Measurements from ENCODE around the gene ANKS1A.

ANKS1A gene

GRCh38 chr6:35021004-35021403 lies 131.9 kb downstream of the ANKS1A start:
- no peak for DNase-seq (ENCODE audit: low spot score)

GRCh38 chr6:35023091-35024000 lies 134.3 kb downstream of the ANKS1A start:
- no peak for DNase-seq (ENCODE audit: low spot score)

DNA sequence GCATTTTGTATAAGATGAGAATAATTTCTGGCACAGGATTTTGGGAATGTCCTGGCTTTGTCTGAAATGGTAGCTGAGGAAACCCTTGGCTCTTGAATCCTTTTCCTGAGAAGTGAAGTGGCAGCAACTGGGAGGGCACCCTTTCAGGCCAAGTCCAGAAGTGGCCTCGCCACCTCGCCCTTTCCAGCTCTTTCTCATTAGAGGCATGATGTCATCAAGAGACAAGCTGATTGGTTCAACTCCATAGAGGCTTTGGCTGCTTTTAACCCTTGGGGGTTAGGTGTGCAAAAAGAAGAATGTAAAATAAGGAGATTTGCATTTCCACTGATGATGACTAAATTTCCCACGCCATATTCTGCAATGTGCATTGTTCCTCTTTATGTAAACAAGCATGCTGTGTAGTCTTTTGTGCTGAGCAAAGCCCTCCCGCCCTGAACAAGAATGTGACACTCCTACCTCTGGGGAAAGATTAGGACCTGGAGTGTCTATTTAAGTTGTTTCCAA lies 135.5 kb downstream of the ANKS1A start:
- no peak for DNase-seq (ENCODE audit: low spot score)

DNA sequence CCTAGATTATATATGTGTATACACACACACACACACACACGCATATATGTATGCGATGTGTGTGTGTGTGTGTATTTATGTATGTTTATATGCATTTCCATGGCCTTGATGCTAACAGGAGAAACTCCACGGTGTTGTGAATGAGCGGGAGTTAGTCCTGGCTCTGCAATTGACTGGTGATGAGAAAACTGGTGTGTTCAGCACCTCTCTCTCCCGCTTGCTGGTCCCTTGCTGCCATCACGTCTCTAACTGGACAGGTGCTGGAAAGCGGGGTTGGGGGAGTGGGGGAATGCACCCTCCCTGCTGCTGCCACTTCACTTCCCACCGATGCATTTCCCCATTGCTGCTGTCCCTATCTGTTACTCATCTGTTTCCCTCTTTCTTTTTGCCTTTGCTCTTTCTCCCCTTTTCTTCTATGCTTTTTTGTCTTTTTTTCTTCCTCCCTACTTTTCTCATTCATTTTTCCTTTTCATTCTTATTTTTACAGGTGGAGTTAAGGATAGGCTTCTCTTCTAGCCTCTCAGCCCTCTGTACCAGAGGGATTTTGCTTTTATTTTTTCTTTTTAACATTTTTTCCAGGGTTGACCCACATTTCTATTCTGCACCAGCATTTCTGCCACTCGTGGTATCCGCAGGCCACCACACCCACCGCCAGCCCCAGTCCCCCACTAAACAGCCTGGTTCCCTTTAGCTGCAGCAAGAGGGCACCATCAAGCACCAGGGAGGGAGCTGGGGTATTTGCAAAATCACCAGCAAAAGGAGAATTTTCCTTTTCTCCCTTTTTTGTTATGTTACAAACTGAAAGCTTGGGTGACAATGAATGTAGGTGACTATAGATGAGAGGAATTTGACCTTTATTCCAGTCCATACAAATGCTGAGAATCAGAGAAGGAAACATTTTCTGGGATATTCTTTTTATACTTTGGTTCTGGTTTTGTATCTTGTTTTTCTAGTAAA lies 136.5 kb downstream of the ANKS1A start:
- DNase-seq (ENCODE audit: low spot score) = no peak

DNA sequence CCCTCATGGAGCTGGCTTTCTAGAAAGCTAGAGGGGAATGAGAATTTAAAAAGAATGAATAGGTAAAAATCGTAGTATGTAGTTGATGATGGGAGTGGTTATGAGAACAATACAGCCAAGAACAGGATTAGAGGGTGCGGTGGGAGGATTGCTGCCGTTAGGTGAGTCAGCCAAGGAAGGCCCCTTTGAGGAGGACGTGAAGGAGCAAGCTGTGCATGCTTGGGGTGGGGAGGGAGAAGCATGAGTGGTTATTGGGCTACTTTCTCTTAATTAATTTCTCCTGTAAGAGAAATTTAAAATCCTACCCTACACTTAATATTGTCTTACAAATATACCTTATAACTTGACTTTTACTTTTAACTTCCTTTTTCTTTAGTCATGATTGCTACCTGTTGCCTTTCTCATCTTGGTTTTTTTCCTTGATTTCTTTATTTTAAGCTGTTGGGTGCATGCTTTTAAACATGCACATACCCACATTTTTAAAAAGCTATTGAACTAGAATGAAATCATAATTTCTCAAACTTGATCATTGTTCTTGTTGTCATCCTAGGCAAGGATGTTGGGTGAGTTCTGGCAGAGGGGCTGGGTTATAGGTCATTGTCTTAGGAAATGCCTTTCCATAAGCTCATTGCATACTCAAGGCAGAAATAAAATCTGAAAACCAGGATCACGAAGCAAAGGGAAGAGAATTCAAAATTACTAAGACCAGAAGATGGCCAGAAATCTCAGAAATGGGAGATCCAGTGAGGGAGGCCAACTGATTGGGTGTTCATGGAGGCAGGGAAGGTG lies 137.6 kb downstream of the ANKS1A start:
- DNase-seq (ENCODE audit: low spot score) = no peak

- no peak for DNase-seq (ENCODE audit: low spot score)
These were observed 138.8 kb downstream of the ANKS1A start for GRCh38 chr6:35027807-35028206.

DNA sequence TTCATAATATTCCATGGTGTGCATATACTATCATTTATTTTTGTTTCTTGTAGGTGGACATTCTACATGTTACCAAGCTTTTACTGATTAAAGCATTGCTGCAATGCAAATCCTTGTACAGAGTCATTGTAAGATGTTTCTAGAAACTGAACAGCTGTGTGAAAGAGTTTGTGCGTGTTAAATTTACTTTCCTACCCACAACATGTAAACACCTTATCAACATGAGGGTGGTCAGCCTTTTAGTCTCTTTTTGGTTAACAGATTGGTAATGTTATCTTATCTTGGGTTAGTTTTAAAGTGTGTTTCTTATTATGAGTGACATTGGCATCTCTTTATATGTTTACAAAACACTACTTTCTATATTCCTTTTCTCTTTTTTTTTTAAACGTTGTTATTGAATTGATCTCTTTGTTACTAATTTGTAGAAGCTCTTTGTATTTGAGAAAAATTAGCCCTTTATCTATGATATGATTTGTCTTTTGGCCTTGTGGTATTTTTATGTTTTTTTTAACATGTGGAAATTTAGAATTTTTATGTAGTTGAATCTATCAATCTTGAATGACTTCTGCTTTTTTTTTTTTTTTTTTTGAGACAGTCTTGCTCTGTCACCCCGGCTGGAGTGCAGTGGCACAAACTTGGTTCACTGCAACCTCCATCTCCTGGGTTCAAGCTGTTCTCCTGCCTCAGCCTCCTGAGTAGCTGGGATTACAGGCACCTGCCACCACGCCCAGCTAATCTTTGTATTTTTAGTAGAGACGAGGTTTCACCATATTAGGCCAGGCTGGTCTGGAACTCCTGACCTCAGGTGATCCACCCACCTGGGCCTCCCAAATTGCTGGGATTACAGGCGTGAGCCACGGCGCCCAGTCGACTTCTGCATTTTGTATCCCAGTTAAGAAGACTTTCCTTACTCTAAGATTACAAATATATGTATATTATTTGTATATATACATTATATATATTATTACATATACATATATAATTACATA lies 140.0 kb downstream of the ANKS1A start:
- no peak for DNase-seq (ENCODE audit: low spot score)

DNA sequence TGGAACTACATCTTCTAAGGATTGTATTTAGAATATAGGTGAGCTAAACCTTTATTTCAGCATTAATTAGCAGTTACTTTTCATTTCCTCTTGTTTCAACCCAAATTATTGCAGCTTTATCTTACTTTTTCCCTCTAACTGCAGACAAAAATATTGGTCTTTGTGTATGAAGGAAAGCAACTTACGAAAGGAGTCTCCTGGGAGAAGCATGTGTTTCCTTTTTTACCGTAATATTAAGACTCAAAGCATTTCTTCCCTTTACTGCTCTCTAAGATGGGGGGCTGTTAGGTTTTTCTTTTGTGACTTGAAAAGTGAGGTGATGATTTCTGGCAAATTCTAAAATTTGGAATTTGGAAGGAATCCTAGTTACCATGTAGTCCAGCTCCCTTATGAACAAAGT lies 141.0 kb downstream of the ANKS1A start:
- DNase-seq (ENCODE audit: low spot score) = no peak

DNA sequence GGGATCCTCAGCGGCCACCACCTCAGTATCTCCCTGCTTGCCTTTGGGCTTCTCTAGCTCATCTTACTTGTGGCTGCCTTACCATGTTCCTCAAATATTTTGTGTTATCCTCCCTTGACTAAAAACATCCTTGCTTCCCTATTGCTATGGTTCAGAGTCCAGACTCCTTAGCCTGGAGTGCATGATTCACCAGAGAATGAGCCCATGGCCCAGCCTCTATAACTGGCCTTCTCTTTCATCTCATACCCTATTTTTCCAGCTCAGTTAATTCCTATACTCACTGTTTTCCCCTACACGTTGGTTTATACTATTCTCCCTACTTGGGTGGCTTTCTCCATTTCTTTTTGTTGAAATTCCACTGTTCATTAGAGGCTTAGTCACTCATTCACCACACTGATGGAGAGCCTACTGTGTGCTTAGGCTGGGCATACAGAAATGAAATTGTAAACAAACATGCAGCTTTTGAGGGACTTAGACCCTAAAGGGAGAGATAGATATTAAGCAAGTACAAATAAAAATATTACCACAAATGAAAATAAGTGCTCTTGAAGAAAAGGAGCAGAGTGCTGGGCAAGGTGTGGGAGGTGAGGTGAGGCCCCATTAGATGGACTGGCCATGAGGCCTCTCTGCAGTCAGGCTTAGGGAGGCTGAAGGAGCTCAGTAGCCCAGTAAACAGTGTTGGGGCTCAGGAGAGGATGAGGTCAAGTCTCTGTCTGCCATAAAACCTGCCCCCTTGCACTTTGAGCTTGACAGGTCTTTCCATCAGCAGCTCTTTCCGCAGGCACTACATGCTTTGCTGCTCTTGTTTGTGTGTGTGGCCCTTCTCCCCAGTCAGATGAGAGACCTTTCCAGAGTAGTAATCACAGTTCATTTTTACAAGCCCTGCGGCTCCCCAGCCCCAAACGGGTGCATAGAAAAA lies 142.8 kb downstream of the ANKS1A start:
- no peak for DNase-seq (ENCODE audit: low spot score)

DNA sequence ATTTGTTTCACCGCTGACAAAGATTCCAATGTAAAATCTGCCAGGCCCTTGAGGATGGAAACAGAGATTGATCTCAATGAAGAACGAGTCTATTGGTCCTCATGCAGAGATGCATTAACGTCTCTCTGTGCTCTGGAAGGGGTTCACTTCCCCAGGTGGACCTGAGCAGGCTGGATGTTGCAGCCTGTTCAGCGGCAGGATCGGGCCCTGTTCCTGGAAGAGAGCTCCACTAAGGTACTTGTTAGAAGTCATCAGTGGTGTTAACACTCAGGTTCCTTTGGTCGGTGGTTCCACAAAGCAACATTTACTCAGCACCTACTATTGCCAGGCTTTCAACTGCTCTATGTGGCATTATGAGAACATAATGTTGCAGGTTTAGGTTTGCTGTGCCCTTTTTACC lies 144.6 kb downstream of the ANKS1A start:
- no peak for DNase-seq (ENCODE audit: low spot score)

DNA sequence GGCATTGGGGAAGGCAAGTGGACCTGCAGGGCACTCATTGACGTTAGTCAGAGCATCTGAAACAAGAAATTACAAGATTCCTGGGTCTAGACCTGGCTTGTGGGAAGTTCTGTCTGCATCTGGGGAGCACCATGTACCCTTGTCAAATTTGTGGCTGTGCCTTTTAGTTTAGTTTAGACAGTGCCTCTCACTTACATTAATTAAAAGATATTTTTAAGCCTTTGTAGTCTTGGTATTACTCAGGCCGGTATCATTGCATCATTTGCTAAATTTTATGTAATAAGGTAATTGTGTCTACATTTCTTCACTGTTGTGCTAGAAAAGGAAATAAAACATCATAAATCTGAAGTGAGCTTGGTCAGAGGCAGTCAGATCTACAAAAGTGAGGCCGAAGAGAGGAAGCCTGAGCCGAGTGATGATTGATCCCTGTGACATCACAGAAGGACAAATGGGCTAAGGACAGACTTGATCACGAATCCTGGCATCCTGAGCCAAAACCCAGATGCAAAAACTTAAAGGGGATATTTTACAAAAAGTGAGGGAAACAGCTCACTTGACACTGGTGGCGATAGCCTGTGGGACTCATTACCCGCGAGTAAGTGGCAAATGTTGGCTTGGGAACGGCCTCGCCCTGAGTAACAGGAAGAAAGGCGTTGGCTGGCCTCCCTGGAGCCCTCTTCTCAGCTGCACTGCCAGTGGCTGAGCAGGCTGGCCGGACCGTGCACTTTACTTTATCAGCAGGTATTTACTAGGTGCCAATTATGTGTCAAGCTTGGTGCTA lies 145.5 kb downstream of the ANKS1A start:
- DNase-seq (ENCODE audit: low spot score) = no peak

DNA sequence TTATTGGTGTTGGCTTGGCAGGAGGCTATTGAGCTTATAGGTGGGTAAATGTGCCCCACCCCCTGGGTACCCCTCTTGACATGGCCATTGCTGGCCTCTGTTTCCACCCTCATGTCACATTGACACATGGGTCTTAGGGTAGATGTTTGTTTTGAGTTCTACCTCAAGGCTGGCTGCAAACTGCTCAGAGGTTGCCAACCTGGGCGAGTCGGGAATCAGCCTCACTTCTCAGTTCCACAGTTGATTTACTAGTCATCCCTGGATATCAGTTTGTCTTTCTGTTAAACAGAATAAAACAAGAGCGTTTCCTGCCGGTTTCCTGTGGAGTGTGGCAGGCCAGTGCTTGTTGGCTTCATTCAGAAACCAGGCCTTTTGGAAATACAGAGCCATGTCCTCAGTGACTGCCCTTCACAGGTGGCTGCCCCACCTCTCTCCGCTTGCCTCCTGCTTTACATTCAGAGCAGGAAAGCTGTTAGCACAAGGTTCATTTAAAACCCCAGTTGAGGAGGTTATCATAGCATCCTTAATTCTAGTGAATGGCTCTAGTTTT lies 146.5 kb downstream of the ANKS1A start:
- no peak for DNase-seq (ENCODE audit: low spot score)

- DNase-seq (ENCODE audit: low spot score) = no peak
These were observed 147.2 kb downstream of the ANKS1A start for GRCh38 chr6:35036059-35036827.

DNA sequence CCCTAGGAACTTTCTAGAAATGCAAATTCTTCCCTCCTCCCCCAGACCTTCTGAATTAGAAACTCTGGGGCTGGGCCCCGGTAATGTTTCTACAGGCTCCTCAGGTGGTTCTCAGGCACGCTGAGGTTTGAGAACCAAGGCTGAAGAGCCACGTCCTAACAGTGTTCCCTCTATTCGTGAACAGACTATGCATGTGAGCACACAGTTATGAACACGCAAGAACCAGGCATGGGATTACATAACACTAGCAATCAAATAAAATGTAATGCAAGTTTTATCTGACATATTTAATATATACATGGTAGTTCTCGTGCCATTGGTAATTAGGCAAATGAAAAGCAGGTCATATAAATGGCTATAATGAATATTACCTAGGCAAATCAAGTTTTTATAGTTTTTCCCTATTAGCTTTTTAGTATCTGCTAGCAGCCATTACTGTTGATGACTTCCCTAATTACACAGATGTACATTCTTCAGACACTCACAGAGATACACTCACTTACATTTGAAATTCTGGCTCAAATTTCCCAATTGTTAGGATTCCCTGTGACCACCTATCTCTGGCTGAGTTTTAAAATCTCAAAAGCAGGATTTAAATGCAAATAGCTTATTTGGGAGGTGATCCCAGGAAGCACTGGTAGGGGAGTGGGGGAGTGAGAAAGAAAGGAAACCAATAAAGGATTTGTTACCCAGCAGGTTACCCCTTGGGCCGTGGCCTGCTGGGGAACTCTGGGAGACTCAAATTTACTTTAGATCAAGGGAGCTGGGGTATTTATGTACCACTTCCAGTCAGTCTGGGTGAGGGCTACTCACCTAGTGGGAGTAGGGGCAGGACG lies 148.0 kb downstream of the ANKS1A start:
- DNase-seq (ENCODE audit: low spot score) = no peak

- no peak for DNase-seq (ENCODE audit: low spot score)
These were observed 148.6 kb downstream of the ANKS1A start for GRCh38 chr6:35037664-35038038.

DNA sequence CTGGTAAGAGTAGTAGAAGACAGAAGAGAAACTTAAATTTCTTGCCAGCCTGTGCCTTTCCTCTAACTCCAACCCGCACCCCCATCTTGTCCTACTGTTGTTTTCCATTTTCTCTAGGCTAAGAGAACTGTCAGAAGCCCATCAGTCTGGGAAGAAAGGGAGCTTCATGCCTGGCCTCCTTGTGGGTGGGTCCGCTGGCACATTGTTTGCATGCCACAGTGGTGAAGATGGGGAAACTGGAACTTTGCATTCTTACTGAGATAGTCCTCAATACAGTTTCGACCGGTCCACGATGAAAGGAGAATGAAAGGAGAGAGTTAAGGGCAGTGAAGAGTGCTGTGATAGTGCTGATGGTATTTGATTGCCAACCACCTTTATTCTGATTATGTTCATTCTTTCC lies 149.0 kb downstream of the ANKS1A start:
- no peak for DNase-seq (ENCODE audit: low spot score)

GRCh38 chr6:35040398-35040797 lies 151.3 kb downstream of the ANKS1A start:
- no peak for DNase-seq (ENCODE audit: low spot score)
